ENCODE results near the gene GALNT2. TPM values are rescaled to one million over a fixed set of nuclear protein-coding genes. Genes with fewer than 3 reads are reported as not detected.
A peak's percentile ranks its signal among the peaks of the same experiment; 100 is the strongest.

GALNT2 gene
- 23.6 and 25.5 TPM in 2 replicates for total RNA-seq (2014; rRNA removed; shearing (Covaris generic))

GRCh38 chr1:230066466-230067404 is at the start of gene GALNT2:
Gene GALNT2 (plus strand): TSS chr1:230067238. CDS start chr1:230067281, 43 bp downstream.
- peak; percentile 89 for DNase-seq (ENCODE audit: low spot score)

GRCh38 chr1:230020451-230020850 is 46.6 kb upstream of the GALNT2 start:
- DNase-seq (ENCODE audit: low spot score): no peak

GRCh38 chr1:230022666-230023380 is 44.2 kb upstream of the GALNT2 start:
- DNase-seq (ENCODE audit: low spot score): no peak

- DNase-seq (ENCODE audit: low spot score): no peak
These were observed 41.4 kb upstream of the GALNT2 start for GRCh38 chr1:230025686-230026085.

- DNase-seq (ENCODE audit: low spot score): no peak
These were observed 40.9 kb upstream of the GALNT2 start for GRCh38 chr1:230026139-230026538.

GRCh38 chr1:230026572-230026971 is 40.5 kb upstream of the GALNT2 start:
- DNase-seq (ENCODE audit: low spot score): no peak

- no peak for DNase-seq (ENCODE audit: low spot score)
These were observed 38.3 kb upstream of the GALNT2 start for GRCh38 chr1:230028602-230029223.

GRCh38 chr1:230029244-230029941 is 37.6 kb upstream of the GALNT2 start:
- no peak for DNase-seq (ENCODE audit: low spot score)

GRCh38 chr1:230030122-230030821 is 36.8 kb upstream of the GALNT2 start:
- no peak for DNase-seq (ENCODE audit: low spot score)

- no peak for DNase-seq (ENCODE audit: low spot score)
These were observed 35.9 kb upstream of the GALNT2 start for GRCh38 chr1:230031131-230031530.

GRCh38 chr1:230032516-230033281 is 34.3 kb upstream of the GALNT2 start:
- DNase-seq (ENCODE audit: low spot score): no peak

- no peak for DNase-seq (ENCODE audit: low spot score)
These were observed 29.8 kb upstream of the GALNT2 start for GRCh38 chr1:230037261-230037660.

- DNase-seq (ENCODE audit: low spot score): no peak
These were observed 26.6 kb upstream of the GALNT2 start for GRCh38 chr1:230040440-230040839.

- DNase-seq (ENCODE audit: low spot score): no peak
These were observed 24.0 kb upstream of the GALNT2 start for GRCh38 chr1:230043081-230043480.

- no peak for DNase-seq (ENCODE audit: low spot score)
These were observed 22.3 kb upstream of the GALNT2 start for GRCh38 chr1:230044729-230045128.

GRCh38 chr1:230047114-230047865 is 19.7 kb upstream of the GALNT2 start:
- DNase-seq (ENCODE audit: low spot score): peak; percentile 39

GRCh38 chr1:230048322-230048721 is 18.7 kb upstream of the GALNT2 start:
- no peak for DNase-seq (ENCODE audit: low spot score)

- DNase-seq (ENCODE audit: low spot score): no peak
These were observed 18.1 kb upstream of the GALNT2 start for GRCh38 chr1:230048922-230049321.

GRCh38 chr1:230049731-230050130 is 17.3 kb upstream of the GALNT2 start:
- DNase-seq (ENCODE audit: low spot score): no peak

Measured in HT-29 (cell line).